Right atrium auricular region (tissue), 2 donors: ENCODE results near the gene SCYL2. TPM values are rescaled to one million over a fixed set of nuclear protein-coding genes. Genes with fewer than 3 reads are reported as not detected.

Experiments used
- DNase-seq: peaks from one replicate; pipeline ENCODE4 v3.0.0-alpha.2; 2019; ENCODE audit warnings: low spot score
- H3K27ac ChIP-seq, 2 donors: fragments of 200-600 bp; sonication (generic); 1 replicate in 1 of 2; 2 replicates in 1 of 2; pipeline ENCODE4 v1.5.1; 2016 to 2019
- H3K27me3 ChIP-seq, 2 donors: fragments of 200-600 bp; sonication (generic); one replicate each; pipeline versions ENCODE4 v1.5.1 to v1.6.0; 2017 to 2019
- H3K36me3 ChIP-seq: fragments of 200-600 bp; sonication (generic); one replicate; pipeline ENCODE4 v1.5.1; 2016
- H3K4me1 ChIP-seq, 2 donors: fragments of 200-600 bp; sonication (generic); one replicate each; pipeline versions ENCODE4 v1.5.1 to v1.6.0; 2017 to 2019
- H3K4me3 ChIP-seq, 2 donors: fragments of 200-600 bp; sonication (generic); 1 replicate in 1 of 2; 2 replicates in 1 of 2; pipeline ENCODE4 v1.5.1; 2017 to 2019; ENCODE audit warnings: mild to moderate bottlenecking in 1 of 2, moderate library complexity in 1 of 2
- H3K9me3 ChIP-seq, 2 donors: fragments of 200-600 bp; sonication (generic); one replicate each; pipeline ENCODE4 v1.5.1; 2019
- CTCF ChIP-seq, 2 donors: fragments of 200-600 bp; sonication (generic); IDR thresholded peaks; one replicate each; pipeline ENCODE4 v1.5.1; 2019; ENCODE audit warnings: antibody characterized with exemption in 2 of 2
- total RNA-seq, 2 donors: library from RNA; depleted of rRNA; stranded (reverse); fragments of >200 nt; gene quantifications; one replicate each; pipeline ENCODE4 v1.1.0, GENCODE V29; 2016

The SCYL2 gene
- total RNA-seq, 2 donors from 2014 or later = 21.1 to 36.9 TPM

- no peak overlapping the region for H3K27ac ChIP-seq
- H3K4me3 ChIP-seq = no peak overlapping the region
- H3K27me3 ChIP-seq = no peaks in the 10 kb centered on the region
- DNase-seq = no peak
- H3K9me3 ChIP-seq = no peaks in the 10 kb centered on the region
- H3K36me3 ChIP-seq = no peaks in the 10 kb centered on the region
- no peak for TF ChIP-seq CTCF (IDR thresholded peaks at IDR 0.05)
- H3K4me1 ChIP-seq = no peaks in the 10 kb centered on the region
Measured at GRCh38 chr12:100384559-100384935, 117.6 kb downstream of the SCYL2 start.

GRCh38 chr12:100388382-100388781 is 121.4 kb downstream of the SCYL2 start:
- no peaks in the 10 kb centered on the region for H3K27me3 ChIP-seq

More at GRCh38 chr12:100388382-100388781, 121.4 kb downstream of the SCYL2 start:
- Histone ChIP-seq H3K9me3 (no peaks in the 10 kb centered on the region), H3K27ac (no peak overlapping the region), H3K36me3 (no peaks in the 10 kb centered on the region), H3K4me1 (no peaks in the 10 kb centered on the region), H3K4me3 (no peak overlapping the region)
- TF ChIP-seq CTCF (IDR thresholded peaks at IDR 0.05) = no peak
- no peak for DNase-seq

Other genes starting within 250 kb of the SCYL2 start
- gene BLTP3B, start 124.3 kb upstream of the SCYL2 start, total RNA-seq = 10 to 100 TPM; 15.4 to 19.0 TPM
- gene ACTR6, start 66.4 kb upstream of the SCYL2 start, total RNA-seq = 10 to 100 TPM; 12.1 to 19.4 TPM
- under 1 TPM in 1 of 2 donors, not detected in 1; 0.44 TPM for gene DEPDC4, start 98 bp upstream of the SCYL2 start, total RNA-seq
- not detected for gene SLC17A8, start 89.9 kb downstream of the SCYL2 start, total RNA-seq
- gene NR1H4, start 206.7 kb downstream of the SCYL2 start, total RNA-seq = not detected